HepG2 (cell line): Measurements from ENCODE around the gene ERF. TPM values are rescaled to one million over a fixed set of nuclear protein-coding genes. Genes with fewer than 3 reads are reported as not detected.

Source experiments
- AGO2 ChIP-seq: fragments of 200-400 bp; formaldehyde crosslinking; optimal IDR thresholded peaks from 2 replicates; pipeline ENCODE3; 2017; ENCODE audit warnings: mild to moderate bottlenecking, low read depth, low read length, moderate library complexity
- ARNT2 ChIP-seq: sonication (generic); formaldehyde crosslinking; IDR thresholded peaks from 2 replicates; pipeline ENCODE4 v1.8.0; 2022; ENCODE audit warnings: mild to moderate bottlenecking, low read depth, missing genetic modification reagents, moderate library complexity
- CSRNP1 ChIP-seq: sonication (generic); formaldehyde crosslinking; IDR thresholded peaks from 2 replicates; pipeline ENCODE4 v1.8.1; 2023; ENCODE audit warnings: mild to moderate bottlenecking, missing genetic modification reagents
- DPF2 ChIP-seq: sonication (generic); formaldehyde crosslinking; IDR thresholded peaks from 2 replicates; pipeline ENCODE4 v1.4.0; 2020; ENCODE audit warnings: mild to moderate bottlenecking, low read depth, missing genetic modification reagents, borderline replicate concordance
- FOXP4 ChIP-seq: sonication (generic); formaldehyde crosslinking; IDR thresholded peaks from 2 replicates; pipeline ENCODE4 v1.4.0; 2020; ENCODE audit warnings: missing genetic modification reagents
- GABPB1 ChIP-seq: IDR thresholded peaks from 2 replicates; pipeline ENCODE4 v1.6.1; 2016; ENCODE audit warnings: mild to moderate bottlenecking, missing genetic modification reagents, moderate library complexity, missing compliant biosample characterization
- GATAD2A ChIP-seq: IDR thresholded peaks from 2 replicates; pipeline ENCODE4 v1.6.1; 2016
- GLI4 ChIP-seq: sonication (generic); formaldehyde crosslinking; IDR thresholded peaks from 2 replicates; pipeline ENCODE4 v1.5.1; 2020; ENCODE audit warnings: missing genetic modification reagents, mild to moderate bottlenecking, moderate library complexity, borderline replicate concordance
- HINFP ChIP-seq: sonication (generic); formaldehyde crosslinking; IDR thresholded peaks from 2 replicates; pipeline ENCODE4 v1.4.0; 2020; ENCODE audit warnings: low read depth, mild to moderate bottlenecking, missing genetic modification reagents
- KAT7 ChIP-seq: IDR thresholded peaks from 2 replicates; pipeline ENCODE4 v1.6.1; 2018; ENCODE audit warnings: borderline replicate concordance, missing compliant biosample characterization
- MEF2D ChIP-seq: sonication (generic); formaldehyde crosslinking; IDR thresholded peaks from 2 replicates; pipeline ENCODE4 v1.5.1; 2020; ENCODE audit warnings: mild to moderate bottlenecking, missing genetic modification reagents
- SATB2 ChIP-seq: sonication (generic); formaldehyde crosslinking; IDR thresholded peaks from 2 replicates; pipeline ENCODE4 v1.5.0; 2020; ENCODE audit warnings: missing genetic modification reagents
- SMARCE1 ChIP-seq: fragments of 450-650 bp; IDR thresholded peaks from 2 replicates; pipeline ENCODE4 v1.6.1; 2017; ENCODE audit warnings: borderline replicate concordance
- SMC3 ChIP-seq: IDR thresholded peaks from 2 replicates; pipeline ENCODE4 v1.6.1; 2011; ENCODE audit warnings: low read length, improper control_type of control experiment
- STAT6 ChIP-seq: sonication (generic); formaldehyde crosslinking; IDR thresholded peaks from 2 replicates; pipeline ENCODE4 v1.4.0; 2020; ENCODE audit warnings: missing genetic modification reagents, mild to moderate bottlenecking, borderline replicate concordance
- TEF ChIP-seq: sonication (generic); formaldehyde crosslinking; IDR thresholded peaks from 2 replicates; pipeline ENCODE4 v1.5.0; 2020; ENCODE audit warnings: missing genetic modification reagents
- ZNF17 ChIP-seq: sonication (generic); formaldehyde crosslinking; IDR thresholded peaks from 2 replicates; pipeline ENCODE4 v1.5.0; 2020; ENCODE audit warnings: mild to moderate bottlenecking, missing genetic modification reagents
- ZNF468 ChIP-seq: sonication (generic); formaldehyde crosslinking; IDR thresholded peaks from 2 replicates; pipeline ENCODE4 v1.8.0; 2022; ENCODE audit warnings: mild to moderate bottlenecking, moderate library complexity, missing genetic modification reagents
- ZNF484 ChIP-seq: sonication (generic); formaldehyde crosslinking; IDR thresholded peaks from 2 replicates; pipeline ENCODE4 v1.5.1; 2020; ENCODE audit warnings: mild to moderate bottlenecking, low read depth, missing genetic modification reagents, borderline replicate concordance
- ZNF615 ChIP-seq: sonication (generic); formaldehyde crosslinking; IDR thresholded peaks from 2 replicates; pipeline ENCODE4 v1.5.0; 2020; ENCODE audit warnings: mild to moderate bottlenecking, missing genetic modification reagents, borderline replicate concordance
- ZNF713 ChIP-seq: sonication (generic); formaldehyde crosslinking; IDR thresholded peaks from 2 replicates; pipeline ENCODE4 v1.4.0; 2020; ENCODE audit warnings: mild to moderate bottlenecking, missing genetic modification reagents
- polyA plus RNA-seq, 8 experiments: library from polyadenylated mRNA; depleted of rRNA in 3 of 8; stranded (reverse) in 7 of 8; unstranded in 1 of 8; fragments of >200 nt; fragmentation: Illumina TruSeq in 4 of 8; extraction: Trizol in 4 of 8; gene quantifications; 2 replicates each; pipeline versions ENCODE4 v1.2.1 to v1.2.3, GENCODE V29; 2011 to 2016; ENCODE audit warnings: low read depth in 4 of 8, missing spikeins in 1 of 8, mixed read lengths in 1 of 8; ENCODE audit not compliant: insufficient read depth in 1 of 8
- total RNA-seq, 5 experiments: library from RNA; depleted of rRNA; stranded (reverse); fragments of >200 nt; fragmentation: Illumina TruSeq; extraction: Trizol; gene quantifications; 2 replicates each; pipeline ENCODE4 v1.2.3, GENCODE V29; 2016; ENCODE audit warnings: low read depth in 1 of 5

The ERF gene
- total and polyA plus RNA-seq, 2 of the 13 experiments (the other 11 are each of a cell fraction or from before 2014, with no cell fraction given): 67.1 to 69.9 TPM

GRCh38 chr19:42250666-42251531 is 4.0 kb downstream of the ERF start (continued):
- TF ChIP-seq ARNT2 (no peak), TEF (CRISPR knock-in tag) (no peak), AGO2 (peak; percentile 96), SMARCE1 (no peak), DPF2 (CRISPR knock-in tag) (no peak), STAT6 (CRISPR knock-in tag) (no peak), ZNF615 (CRISPR knock-in tag) (no peak), ZNF468 (no peak), SMC3 (no peak), CSRNP1 (no peak), FOXP4 (CRISPR knock-in tag) (no peak), ZNF17 (CRISPR knock-in tag) (no peak), HINFP (CRISPR knock-in tag) (no peak), ZNF713 (CRISPR knock-in tag) (no peak), KAT7 (CRISPR knock-in tag) (no peak), SATB2 (no peak), MEF2D (CRISPR knock-in tag) (no peak), GABPB1 (CRISPR knock-in tag) (0 out of 2 replicates have a peak, but pooled peaks have one; percentile 25), ZNF484 (no peak), GLI4 (CRISPR knock-in tag) (no peak), GATAD2A (no peak)
